ENCODE data around the gene DTNB.

DTNB gene

GRCh38 chr2:25379535-25379934 is 293.8 kb downstream of the DTNB start:
- no peak for DNase-seq

- DNase-seq = no peak
Measured at GRCh38 chr2:25378731-25379490, 294.5 kb downstream of the DTNB start.

GRCh38 chr2:25377822-25378421 is 295.5 kb downstream of the DTNB start:
- DNase-seq = no peak

- peak; percentile 60 to 80 for DNase-seq
Measured at GRCh38 chr2:25376750-25377621, 296.4 kb downstream of the DTNB start.

GRCh38 chr2:25375989-25376545 is 297.3 kb downstream of the DTNB start:
- DNase-seq = no peak

GRCh38 chr2:25375371-25375988 is 297.9 kb downstream of the DTNB start:
- no peak for DNase-seq

- DNase-seq = no peak
Measured at GRCh38 chr2:25374827-25375226, 298.6 kb downstream of the DTNB start.

- no peak for DNase-seq
Measured at GRCh38 chr2:25374411-25374810, 299.0 kb downstream of the DTNB start.

GRCh38 chr2:25373269-25373981 is 300.0 kb downstream of the DTNB start:
- DNase-seq = no peak

- no peak for DNase-seq
Measured at GRCh38 chr2:25372405-25373268, 300.7 kb downstream of the DTNB start.

- DNase-seq = no peak
Measured at GRCh38 chr2:25371253-25372241, 301.8 kb downstream of the DTNB start.

GRCh38 chr2:25369876-25370275 is 303.5 kb downstream of the DTNB start:
- DNase-seq = no peak

- no peak for DNase-seq
Measured at GRCh38 chr2:25369439-25369838, 303.9 kb downstream of the DTNB start.

- DNase-seq = no peak
Measured at GRCh38 chr2:25368660-25369059, 304.7 kb downstream of the DTNB start.

- DNase-seq = no peak
Measured at GRCh38 chr2:25367296-25367695, 306.1 kb downstream of the DTNB start.

- DNase-seq = no peak
Measured at GRCh38 chr2:25366629-25367028, 306.7 kb downstream of the DTNB start.

- DNase-seq = no peak
Measured at GRCh38 chr2:25365241-25365640, 308.1 kb downstream of the DTNB start.

- DNase-seq = no peak
Measured at GRCh38 chr2:25363733-25364132, 309.6 kb downstream of the DTNB start.

GRCh38 chr2:25362434-25363145 is 310.8 kb downstream of the DTNB start:
- no peak for DNase-seq
